Measurements from ENCODE around the gene PHRF1. TPM values are rescaled to one million over a fixed set of nuclear protein-coding genes. Genes with fewer than 3 reads are reported as not detected.

PHRF1 gene
- total and polyA plus RNA-seq, 7 experiments from 2014 or later = 6.2 to 55.2 (median 47.5) TPM

DNA sequence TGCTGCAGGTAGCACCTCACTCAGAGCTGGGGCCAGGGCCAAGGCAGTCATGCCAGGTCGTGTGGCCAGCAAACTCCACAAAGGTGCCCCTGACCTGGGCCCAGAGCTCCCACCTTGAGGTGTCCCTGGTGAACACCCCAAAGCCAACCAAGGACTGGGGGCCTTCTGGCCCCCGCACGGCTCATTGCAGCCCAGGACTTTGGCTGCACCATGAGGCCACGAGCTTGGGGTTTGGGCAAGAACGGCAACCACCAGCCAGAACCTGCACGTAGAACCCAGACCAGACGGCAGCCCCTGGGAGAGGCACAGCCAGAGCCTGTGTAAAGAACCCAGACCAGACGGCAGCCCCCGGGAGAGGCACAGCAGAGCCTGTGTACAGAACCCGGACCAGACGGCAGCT lies 31.1 kb upstream of the PHRF1 start:
- H3K9me3 Mint-ChIP-seq = no peaks in the 10 kb centered on the region

DNA sequence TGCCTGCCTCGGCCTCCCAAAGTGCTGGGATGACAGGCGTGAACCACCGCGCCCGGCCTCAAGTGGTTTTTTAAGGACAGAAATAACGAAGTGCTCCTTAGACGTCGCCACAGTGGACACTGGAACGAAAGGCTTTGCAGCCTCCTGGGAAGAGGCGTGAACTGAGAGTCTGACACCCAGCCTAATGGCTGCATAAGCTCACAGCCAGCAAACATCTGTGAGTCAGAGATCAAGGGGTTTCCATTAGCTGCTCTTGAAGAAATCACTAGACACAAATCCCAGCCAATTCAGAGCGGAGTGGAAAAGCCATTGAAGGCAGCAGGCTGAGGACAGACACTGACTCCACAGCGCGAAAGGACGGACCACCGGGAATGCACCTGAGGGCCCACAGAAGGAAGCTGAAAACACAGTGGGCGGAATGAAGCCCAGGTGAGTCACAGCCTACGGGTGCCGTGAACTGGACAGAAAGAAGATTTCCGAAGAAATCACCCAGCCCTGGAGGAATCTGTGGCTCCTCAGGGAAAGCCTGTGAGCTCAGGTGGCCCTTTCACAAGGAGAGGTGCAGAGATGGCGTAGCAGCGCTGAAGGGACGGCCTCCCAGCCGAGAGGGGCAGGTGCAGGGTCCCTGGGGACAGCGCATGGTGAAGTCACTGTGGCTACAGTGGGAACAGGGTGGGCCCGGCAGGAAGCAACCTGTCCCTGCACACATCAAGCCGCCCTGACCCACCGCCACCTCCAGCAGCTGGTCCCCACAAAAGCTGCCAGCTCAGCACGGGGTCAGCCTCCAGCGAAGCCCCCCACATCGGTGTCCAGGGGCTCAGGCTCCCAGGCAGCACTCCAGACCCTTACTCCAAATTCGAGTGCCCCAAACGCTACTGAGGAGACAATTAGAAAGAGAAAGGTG lies 27.3 kb upstream of the PHRF1 start:
- intact Hi-C loops (cut with micrococcal nuclease) = no loop called here
- ATAC-seq (no peak), DNase-seq (no peak)
- Mint-ChIP-seq H3K9me3 (no peaks in the 10 kb centered on the region), H3K4me3 (no peak overlapping the region), H3K27ac (no peak overlapping the region), H3K4me1 (peaks cover 0 to 7% (median 0%) of the 10 kb centered on the region in 7 donors), H3K27me3 (no peaks in the 10 kb centered on the region), H3K36me3 (no peaks in the 10 kb centered on the region)
- no peaks in the 10 kb centered on the region for H3K9me3 ChIP-seq (ENCODE audit: control insufficient read depth in 2 of 3, low read length in 3 of 3)
- ChIA-PET POLR2A (interaction anchor here (1.4 kb wide), 1 partner anchor 13 kb away, joined by 3 read pairs; no protein-coding TSS in a partner anchor), CTCF (no interaction called here)
- peaks cover 0 to 6% of the 10 kb centered on the region in 2 donors for H3K4me1 ChIP-seq (ENCODE audit: control insufficient read depth in 2 of 2, insufficient read depth in 2 of 2, low read length in 2 of 2)
- no peaks in the 10 kb centered on the region for H3K27me3 ChIP-seq (ENCODE audit: control insufficient read depth in 2 of 2, insufficient read depth in 2 of 2, low read length in 2 of 2)
- no peaks in the 10 kb centered on the region for H3K36me3 ChIP-seq (ENCODE audit: control insufficient read depth in 2 of 3, insufficient read depth in 3 of 3, low read length in 3 of 3)
- H3K27ac ChIP-seq (ENCODE audit: low read depth, low read length) = no peak overlapping the region
- H3K4me3 ChIP-seq (ENCODE audit: low read length) = no peak overlapping the region

More for the DNA sequence above, 31.1 kb upstream of the PHRF1 start:
- intact Hi-C loops (cut with micrococcal nuclease) = no loop called here
- peaks cover 0 to 2% (median 0%) of the 10 kb centered on the region in 5 donors for H3K36me3 Mint-ChIP-seq
- no peak overlapping the region for H3K4me3 Mint-ChIP-seq
- Histone ChIP-seq H3K4me3 (ENCODE audit: low read length) (no peak overlapping the region), H3K36me3 (ENCODE audit: control insufficient read depth in 2 of 3, insufficient read depth in 3 of 3, low read length in 3 of 3) (no peaks in the 10 kb centered on the region), H3K4me1 (ENCODE audit: control insufficient read depth in 2 of 2, insufficient read depth in 2 of 2, low read length in 2 of 2) (no peaks in the 10 kb centered on the region), H3K27me3 (ENCODE audit: control insufficient read depth in 2 of 2, insufficient read depth in 2 of 2, low read length in 2 of 2) (no peaks in the 10 kb centered on the region), H3K9me3 (ENCODE audit: control insufficient read depth in 2 of 3, low read length in 3 of 3) (no peaks in the 10 kb centered on the region), H3K27ac (ENCODE audit: low read depth, low read length) (no peak overlapping the region)
- no peak for ATAC-seq
- POLR2A ChIA-PET = interaction anchor here (0.8 to 1.5 kb wide), 3 partner anchors 9 to 151 kb away, joined by 3 to 4 read pairs (median 3); partner anchors contain the start of gene TMEM80
- no peaks in the 10 kb centered on the region for H3K27me3 Mint-ChIP-seq
- H3K4me1 Mint-ChIP-seq = peaks cover 0 to 4% (median 0%) of the 10 kb centered on the region in 7 donors
- CTCF ChIA-PET = interaction anchor here (0.6 kb wide), 1 partner anchor 257 kb away, joined by 3 read pairs; no protein-coding TSS in a partner anchor
- no peak for DNase-seq
- no peak overlapping the region for H3K27ac Mint-ChIP-seq

DNA sequence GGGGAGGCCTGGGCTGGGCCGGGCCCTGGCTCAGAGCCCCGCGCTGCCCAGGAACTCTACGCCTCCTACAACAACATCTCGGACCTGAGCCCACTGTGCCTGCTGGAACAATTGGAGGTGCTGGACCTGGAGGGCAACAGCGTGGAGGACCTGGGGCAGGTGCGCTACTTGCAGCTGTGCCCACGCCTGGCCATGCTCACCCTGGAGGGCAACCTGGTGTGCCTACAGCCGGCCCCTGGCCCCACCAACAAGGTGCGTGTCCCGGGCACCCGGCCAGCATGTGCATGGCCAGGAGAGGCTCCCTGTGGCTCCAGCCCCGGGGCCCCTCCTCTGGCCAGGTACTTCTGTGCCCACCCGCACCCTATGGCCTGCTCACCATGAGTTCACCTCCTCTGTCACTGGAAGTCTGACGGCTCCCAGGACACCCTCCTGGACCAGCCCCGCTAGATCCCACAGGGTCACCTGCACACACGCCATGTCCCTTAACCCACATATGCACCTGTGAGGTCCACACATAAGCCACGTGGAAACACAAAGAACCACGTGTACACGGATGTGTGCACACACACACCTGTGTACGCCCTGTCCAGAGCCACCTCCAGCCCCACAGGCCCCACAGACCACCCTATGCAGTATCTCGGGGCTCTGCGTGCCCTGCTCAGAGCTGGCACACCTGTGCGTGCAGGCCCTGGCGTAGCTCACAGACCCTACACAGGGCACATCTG lies 26.1 kb upstream of the PHRF1 start:
- ATAC-seq = no peak
- Mint-ChIP-seq H3K9me3 (no peaks in the 10 kb centered on the region), H3K36me3 (no peaks in the 10 kb centered on the region), H3K27me3 (no peaks in the 10 kb centered on the region), H3K27ac (peak overlapping the region in 1 of 9 donors; percentile 72), H3K4me3 (no peak overlapping the region), H3K4me1 (peaks cover 0 to 10% (median 0%) of the 10 kb centered on the region in 7 donors)
- Histone ChIP-seq H3K36me3 (ENCODE audit: control insufficient read depth in 2 of 3, insufficient read depth in 3 of 3, low read length in 3 of 3) (no peaks in the 10 kb centered on the region), H3K4me1 (ENCODE audit: control insufficient read depth in 2 of 2, insufficient read depth in 2 of 2, low read length in 2 of 2) (peaks cover 7 to 13% of the 10 kb centered on the region in 2 donors), H3K27me3 (ENCODE audit: control insufficient read depth in 2 of 2, insufficient read depth in 2 of 2, low read length in 2 of 2) (no peaks in the 10 kb centered on the region), H3K9me3 (ENCODE audit: control insufficient read depth in 2 of 3, low read length in 3 of 3) (no peaks in the 10 kb centered on the region), H3K27ac (ENCODE audit: low read depth, low read length) (no peak overlapping the region), H3K4me3 (ENCODE audit: low read length) (no peak overlapping the region)
- intact Hi-C loops (cut with micrococcal nuclease) = no loop called here
- CTCF ChIA-PET = no interaction called here
- DNase-seq = no peak
- POLR2A ChIA-PET = interaction anchor here (0.9 to 1.0 kb wide), 2 partner anchors 19 to 38 kb away, joined by 3 to 4 read pairs; no protein-coding TSS in a partner anchor

DNA sequence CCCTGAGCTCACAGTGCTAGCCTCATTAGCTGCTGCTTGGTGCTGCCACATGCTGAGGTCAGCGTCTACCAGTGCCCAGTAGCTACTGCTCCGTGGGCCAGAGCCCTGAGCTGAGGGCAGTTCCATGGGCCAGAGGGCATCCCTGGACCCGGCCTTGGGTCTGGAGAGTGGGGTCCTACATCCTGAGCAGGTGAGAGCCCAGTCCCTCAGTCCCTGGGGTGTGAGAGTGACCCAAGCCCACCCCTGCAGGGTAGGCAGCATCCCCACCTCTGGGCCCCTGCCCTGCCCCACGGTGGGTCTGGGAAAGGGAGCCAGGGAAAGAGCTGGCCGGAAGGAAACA lies 25.6 kb upstream of the PHRF1 start:
- Histone ChIP-seq H3K4me1 (ENCODE audit: control insufficient read depth in 2 of 2, insufficient read depth in 2 of 2, low read length in 2 of 2) (peaks cover 7 to 13% of the 10 kb centered on the region in 2 donors), H3K9me3 (ENCODE audit: control insufficient read depth in 2 of 3, low read length in 3 of 3) (no peaks in the 10 kb centered on the region), H3K36me3 (ENCODE audit: control insufficient read depth in 2 of 3, insufficient read depth in 3 of 3, low read length in 3 of 3) (no peaks in the 10 kb centered on the region), H3K4me3 (ENCODE audit: low read length) (no peak overlapping the region), H3K27me3 (ENCODE audit: control insufficient read depth in 2 of 2, insufficient read depth in 2 of 2, low read length in 2 of 2) (no peaks in the 10 kb centered on the region), H3K27ac (ENCODE audit: low read depth, low read length) (no peak overlapping the region)
- CTCF ChIA-PET = no interaction called here
- Mint-ChIP-seq H3K27me3 (no peaks in the 10 kb centered on the region), H3K27ac (no peak overlapping the region), H3K4me3 (no peak overlapping the region), H3K36me3 (no peaks in the 10 kb centered on the region), H3K4me1 (peaks cover 0 to 10% (median 0%) of the 10 kb centered on the region in 7 donors), H3K9me3 (no peaks in the 10 kb centered on the region)
- ATAC-seq (no peak), DNase-seq (no peak)
- intact Hi-C loops (cut with micrococcal nuclease) = no loop called here
- POLR2A ChIA-PET = interaction anchor here (0.9 to 1.1 kb wide), 4 partner anchors 10 to 74 kb away, joined by 3 to 4 read pairs (median 4); partner anchors contain the start of genes CDHR5 and LMNTD2

DNA sequence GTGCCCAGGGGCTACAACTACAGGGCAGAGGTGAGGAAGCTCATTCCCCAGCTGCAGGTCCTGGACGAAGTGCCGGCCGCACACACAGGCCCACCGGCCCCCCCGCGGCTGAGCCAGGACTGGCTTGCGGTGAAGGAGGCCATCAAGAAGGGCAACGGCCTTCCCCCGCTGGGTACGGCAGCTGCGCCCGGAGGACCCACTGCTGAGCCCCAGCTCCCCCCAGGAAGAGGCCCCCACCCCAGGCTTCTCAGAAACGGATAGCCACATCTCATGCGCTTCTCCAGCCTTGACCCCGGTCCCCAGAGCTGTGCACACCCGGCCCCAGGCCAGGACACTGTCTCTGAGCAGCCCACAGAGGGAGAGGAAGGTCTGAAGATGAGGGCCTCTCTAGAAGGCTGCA lies 25.1 kb upstream of the PHRF1 start:
- no peak overlapping the region for H3K4me3 ChIP-seq (ENCODE audit: low read length)
- no peaks in the 10 kb centered on the region for H3K36me3 Mint-ChIP-seq
- H3K27me3 ChIP-seq (ENCODE audit: control insufficient read depth in 2 of 2, insufficient read depth in 2 of 2, low read length in 2 of 2) = no peaks in the 10 kb centered on the region
- ATAC-seq (no peak), DNase-seq (no peak)
- H3K36me3 ChIP-seq (ENCODE audit: control insufficient read depth in 2 of 3, insufficient read depth in 3 of 3, low read length in 3 of 3) = no peaks in the 10 kb centered on the region
- no peaks in the 10 kb centered on the region for H3K27me3 Mint-ChIP-seq
- CTCF ChIA-PET = no interaction called here
- POLR2A ChIA-PET = interaction anchor here (0.9 to 9.5 kb wide), 6 partner anchors 9 to 173 kb away, joined by 3 to 68 read pairs (median 4); partner anchors contain the start of genes CDHR5, LMNTD2 and PHRF1
- peaks cover 0 to 10% (median 0%) of the 10 kb centered on the region in 7 donors for H3K4me1 Mint-ChIP-seq
- H3K9me3 ChIP-seq (ENCODE audit: control insufficient read depth in 2 of 3, low read length in 3 of 3) = no peaks in the 10 kb centered on the region
- no peak overlapping the region for H3K4me3 Mint-ChIP-seq
- no peak overlapping the region for H3K27ac ChIP-seq (ENCODE audit: low read depth, low read length)
- no peak overlapping the region for H3K27ac Mint-ChIP-seq
- H3K9me3 Mint-ChIP-seq = no peaks in the 10 kb centered on the region
- intact Hi-C loops (cut with micrococcal nuclease) = no loop called here
- H3K4me1 ChIP-seq (ENCODE audit: control insufficient read depth in 2 of 2, insufficient read depth in 2 of 2, low read length in 2 of 2) = peaks cover 7 to 13% of the 10 kb centered on the region in 2 donors

DNA sequence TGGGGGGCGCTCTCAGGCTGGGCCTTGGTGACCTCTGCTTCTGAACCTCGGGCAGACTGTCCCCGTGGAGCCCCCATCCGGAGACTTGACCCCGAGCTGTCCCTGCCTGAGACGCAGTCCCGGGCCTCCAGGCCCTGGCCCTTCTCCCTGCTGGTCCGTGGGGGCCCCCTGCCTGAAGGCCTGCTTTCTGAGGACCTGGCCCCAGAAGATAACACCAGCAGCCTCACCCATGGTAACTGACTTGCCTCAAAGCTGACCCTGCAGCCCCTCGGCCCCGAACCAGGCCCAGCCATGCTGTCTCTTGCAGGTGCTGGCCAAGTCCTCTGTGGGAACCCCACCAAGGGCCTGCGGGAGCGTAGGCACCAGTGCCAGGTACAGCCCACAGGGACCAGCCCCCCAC lies 24.7 kb upstream of the PHRF1 start:
- peaks cover 0 to 4% (median 0%) of the 10 kb centered on the region in 5 donors for H3K27me3 Mint-ChIP-seq
- H3K9me3 Mint-ChIP-seq = no peaks in the 10 kb centered on the region
- H3K27ac Mint-ChIP-seq = no peak overlapping the region
- H3K27me3 ChIP-seq (ENCODE audit: control insufficient read depth in 2 of 2, insufficient read depth in 2 of 2, low read length in 2 of 2) = no peaks in the 10 kb centered on the region
- DNase-seq = no peak
- no peaks in the 10 kb centered on the region for H3K36me3 ChIP-seq (ENCODE audit: control insufficient read depth in 2 of 3, insufficient read depth in 3 of 3, low read length in 3 of 3)
- intact Hi-C loops (cut with micrococcal nuclease) = no loop called here
- H3K36me3 Mint-ChIP-seq = no peaks in the 10 kb centered on the region
- no peak for ATAC-seq
- CTCF ChIA-PET = no interaction called here
- POLR2A ChIA-PET = interaction anchor here (0.7 to 9.5 kb wide), 5 partner anchors 9 to 173 kb away, joined by 3 to 68 read pairs (median 4); partner anchors contain the start of genes CDHR5, LMNTD2 and PHRF1
- no peak overlapping the region for H3K4me3 ChIP-seq (ENCODE audit: low read length)
- no peak overlapping the region for H3K27ac ChIP-seq (ENCODE audit: low read depth, low read length)
- peaks cover 7 to 13% of the 10 kb centered on the region in 2 donors for H3K4me1 ChIP-seq (ENCODE audit: control insufficient read depth in 2 of 2, insufficient read depth in 2 of 2, low read length in 2 of 2)
- peaks cover 0 to 7% (median 0%) of the 10 kb centered on the region in 7 donors for H3K4me1 Mint-ChIP-seq
- no peak overlapping the region for H3K4me3 Mint-ChIP-seq
- H3K9me3 ChIP-seq (ENCODE audit: control insufficient read depth in 2 of 3, low read length in 3 of 3) = no peaks in the 10 kb centered on the region
